Renal pelvis (tissue), 12 donors: ENCODE results near the gene APOF. TPM values are rescaled to one million over a fixed set of nuclear protein-coding genes. Genes with fewer than 3 reads are reported as not detected.
"Not testable (repeated sequence)": the region's sequence is repeated elsewhere in the genome, so short reads cannot be mapped to it uniquely, and the experiment has no call there.

Source experiments
- DNase-seq: peaks from one replicate; pipeline ENCODE4 v3.0.0-alpha.2; 2013
- long read RNA-seq, 16 experiments: transcript quantifications; one replicate each; lab custom pipeline, GENCODE V29; 2026
- polyA plus RNA-seq, 3 donors: library from polyadenylated mRNA; unstranded; fragments of 120-200 nt; gene quantifications; one replicate each; pipeline ENCODE4 v1.2.1, GENCODE V29; 2013; ENCODE audit not compliant: insufficient read length in 3 of 3

APOF gene, protein sequence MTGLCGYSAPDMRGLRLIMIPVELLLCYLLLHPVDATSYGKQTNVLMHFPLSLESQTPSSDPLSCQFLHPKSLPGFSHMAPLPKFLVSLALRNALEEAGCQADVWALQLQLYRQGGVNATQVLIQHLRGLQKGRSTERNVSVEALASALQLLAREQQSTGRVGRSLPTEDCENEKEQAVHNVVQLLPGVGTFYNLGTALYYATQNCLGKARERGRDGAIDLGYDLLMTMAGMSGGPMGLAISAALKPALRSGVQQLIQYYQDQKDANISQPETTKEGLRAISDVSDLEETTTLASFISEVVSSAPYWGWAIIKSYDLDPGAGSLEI
- polyA plus RNA-seq, result under 1 TPM; 0.10 to 0.13 (median 0.11) TPM
- long read RNA-seq, donor 1, result 0 reads
- long read RNA-seq, donor 2, result 0 reads
- long read RNA-seq, donor 3, result 0 reads
- long read RNA-seq, donor 4, result 0 reads
- long read RNA-seq, donor 5, result 0 reads
- long read RNA-seq, donor 6, result 0 reads
- long read RNA-seq, donor 7, result 0 reads
- long read RNA-seq, donor 8, result 0 reads
- long read RNA-seq, donor 9, result 0 reads
- long read RNA-seq, donor 10, result 0 reads
- long read RNA-seq, donor 11, result 0 reads
- long read RNA-seq, donor 12, result 0 reads
- long read RNA-seq, donor 13, result 0 reads
- long read RNA-seq, donor 14, result 0 reads
- long read RNA-seq, donor 15, result 0 reads
- long read RNA-seq, donor 16, result 0 reads

DNA sequence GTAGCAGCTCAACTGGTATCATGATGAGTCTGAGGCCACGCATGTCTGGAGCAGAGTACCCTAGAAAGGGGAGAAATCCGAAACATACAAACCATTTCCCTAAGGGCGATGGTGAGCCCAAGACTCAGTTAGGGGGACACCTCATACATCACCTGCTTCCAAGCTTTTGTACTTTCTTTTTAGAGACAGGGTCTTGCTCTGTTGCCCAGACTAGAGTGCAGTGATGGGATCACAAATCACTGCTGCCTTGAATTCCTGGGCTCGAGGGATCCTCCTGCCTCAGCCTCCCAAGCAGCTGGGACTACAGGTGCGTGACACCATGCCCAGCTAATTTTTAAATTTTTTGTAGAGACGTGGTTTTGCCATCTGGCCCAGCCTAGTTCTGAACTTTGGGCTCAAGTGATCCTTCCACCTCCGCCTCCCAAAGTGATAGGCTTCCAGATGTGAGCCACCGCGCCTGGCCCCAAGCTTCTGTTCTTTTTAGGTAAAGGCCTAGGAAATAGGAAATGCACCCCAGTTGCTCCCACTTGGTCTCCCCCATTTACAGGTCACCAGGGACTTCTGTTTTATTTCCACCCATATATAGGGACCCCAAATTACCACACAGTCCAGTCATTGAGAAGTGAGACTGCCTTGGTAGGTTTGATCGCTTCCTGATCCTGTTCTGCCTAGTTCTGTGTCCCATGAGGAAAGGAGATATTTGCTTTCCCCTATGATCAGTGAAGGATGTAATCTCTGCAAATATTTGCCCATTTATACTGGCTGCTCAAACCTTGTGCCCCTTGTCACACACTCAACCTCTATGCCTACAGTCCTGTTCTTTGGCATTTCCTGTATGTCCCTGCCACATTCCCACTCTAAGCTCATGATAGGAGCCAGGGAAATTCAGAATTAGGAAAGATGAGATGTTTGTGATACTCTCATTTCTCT is at the start of gene APOF:
TSS of gene APOF (minus strand) at position 728 of the 930 bp plus-strand sequence. CDS start at position 616, 112 bp downstream.
- DNase-seq, result no peak

- DNase-seq, result no peak
Observed at GRCh38 chr12:56411781-56412639, 49.4 kb upstream of the APOF start.

- DNase-seq, result no peak
Observed at GRCh38 chr12:56410768-56411167, 48.1 kb upstream of the APOF start.

- DNase-seq, result no peak
Observed at GRCh38 chr12:56408799-56409417, 46.3 kb upstream of the APOF start.

- DNase-seq, result not testable (repeated sequence)
Observed at GRCh38 chr12:56404227-56404626, 41.6 kb upstream of the APOF start.

- not testable (repeated sequence) for DNase-seq
Observed at GRCh38 chr12:56401612-56402011, 39.0 kb upstream of the APOF start.

GRCh38 chr12:56401125-56401524 is 38.5 kb upstream of the APOF start:
- DNase-seq, result not testable (repeated sequence)

- not testable (repeated sequence) for DNase-seq
Observed at GRCh38 chr12:56399466-56399865, 36.8 kb upstream of the APOF start.

- no peak for DNase-seq
Observed at GRCh38 chr12:56398324-56398723, 35.7 kb upstream of the APOF start.

DNA sequence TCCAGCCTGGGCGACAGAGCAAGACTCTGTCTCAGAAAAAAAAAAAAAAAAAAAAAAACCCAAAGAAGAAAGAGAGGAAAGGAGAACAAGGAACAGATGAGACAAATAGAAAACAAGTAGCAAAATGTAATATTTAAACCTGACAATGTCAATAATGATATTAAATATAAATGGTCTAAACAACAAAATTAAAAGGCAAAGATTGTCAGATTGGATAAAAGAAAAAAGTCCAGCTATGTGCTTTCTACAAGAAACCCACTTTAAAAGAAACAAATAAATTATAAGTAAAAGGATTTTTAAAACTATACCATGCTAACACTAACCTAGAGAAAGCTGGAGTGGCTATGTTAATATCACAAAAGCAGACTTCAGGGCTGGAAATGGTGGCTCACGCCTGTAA is 29.7 kb upstream of the APOF start:
- DNase-seq, result no peak

GRCh38 chr12:56391721-56392120 is 29.1 kb upstream of the APOF start:
- no peak for DNase-seq

DNA sequence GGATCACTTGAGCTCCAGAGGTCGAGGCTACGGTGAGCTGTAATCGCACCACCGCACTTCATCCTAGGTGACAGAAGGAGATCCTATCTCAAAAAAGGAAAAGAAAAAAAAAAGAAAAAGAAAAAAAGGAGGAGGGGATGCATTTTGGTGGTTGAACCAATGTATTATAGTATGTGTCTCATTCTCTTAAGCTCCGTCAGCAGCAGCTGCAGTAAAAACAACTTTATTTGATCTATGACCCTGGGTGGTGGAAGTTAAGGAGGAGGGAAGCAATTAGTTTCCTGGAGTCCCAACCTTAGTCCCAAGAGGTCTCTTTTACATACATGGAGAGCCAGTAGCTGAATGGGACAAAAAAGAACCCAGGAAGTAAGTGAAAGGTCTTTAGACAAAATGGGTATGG is 26.8 kb upstream of the APOF start:
- peak; percentile 29 for DNase-seq

DNA sequence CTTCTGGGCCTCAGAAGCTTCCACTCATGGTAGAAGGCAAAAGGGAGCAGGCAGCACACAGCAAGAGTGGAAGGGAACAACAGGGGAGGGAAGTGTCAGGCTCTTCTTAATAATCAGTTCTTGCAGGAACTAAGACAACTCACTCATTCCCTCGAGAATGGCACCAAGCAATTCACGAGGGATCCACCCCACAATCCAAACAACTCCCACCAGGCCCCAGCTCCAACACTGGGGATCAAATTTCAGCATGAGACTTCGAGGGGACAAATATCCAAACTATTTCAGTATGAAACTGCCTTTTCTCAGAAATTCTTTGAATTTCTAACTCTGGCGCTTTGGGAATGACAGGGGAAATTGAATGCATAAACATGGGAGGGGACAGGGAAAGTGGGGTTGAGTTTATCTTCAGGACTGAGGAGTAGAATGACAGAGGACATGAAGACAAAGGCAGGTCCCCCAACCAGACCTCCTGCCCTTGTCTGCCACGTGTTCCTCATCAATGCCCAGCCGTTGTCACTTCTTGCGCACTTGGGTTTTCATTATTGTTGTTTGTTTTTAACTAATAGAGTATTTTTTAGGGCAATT is 24.6 kb upstream of the APOF start:
- peak; percentile 50 for DNase-seq

- DNase-seq, result no peak
Observed at GRCh38 chr12:56385873-56386272, 23.2 kb upstream of the APOF start.

DNA sequence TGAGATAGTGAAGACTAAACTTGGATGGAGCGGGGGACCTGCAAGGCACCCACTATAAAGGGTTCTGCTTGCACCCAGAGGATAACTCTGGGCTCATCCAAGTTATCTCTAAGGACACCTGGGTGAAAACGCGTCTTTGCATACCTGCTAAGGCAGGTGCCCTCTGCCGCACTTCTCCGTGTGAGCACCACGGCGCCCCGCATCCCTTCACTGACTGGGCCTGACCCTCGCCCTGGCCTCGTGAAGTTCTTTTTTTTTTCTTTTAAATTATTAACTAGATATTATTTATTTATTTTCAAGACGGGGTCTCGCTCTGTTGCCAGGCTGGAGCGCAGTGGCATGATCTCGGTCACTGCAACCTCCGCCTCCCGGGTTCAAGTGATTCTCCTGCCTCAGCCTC is 20.0 kb upstream of the APOF start:
- no peak for DNase-seq

DNA sequence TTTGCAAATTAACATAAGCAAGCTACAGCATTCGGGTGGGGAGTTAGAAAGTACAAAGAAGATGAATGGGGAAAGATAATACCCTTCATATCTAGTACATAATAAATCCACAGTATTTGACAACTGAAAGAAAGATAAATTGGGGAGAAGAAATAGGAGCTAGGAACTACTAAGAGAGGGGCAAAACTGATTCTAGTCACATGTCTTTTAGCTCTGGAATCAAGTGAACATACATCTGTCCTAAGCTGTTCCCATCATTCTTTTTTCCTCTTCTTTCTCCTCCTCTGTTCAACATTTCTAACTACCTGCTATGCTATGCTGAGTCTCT is 15.3 kb upstream of the APOF start:
- no peak for DNase-seq

GRCh38 chr12:56377310-56377988 is 14.8 kb upstream of the APOF start:
- no peak for DNase-seq

DNA sequence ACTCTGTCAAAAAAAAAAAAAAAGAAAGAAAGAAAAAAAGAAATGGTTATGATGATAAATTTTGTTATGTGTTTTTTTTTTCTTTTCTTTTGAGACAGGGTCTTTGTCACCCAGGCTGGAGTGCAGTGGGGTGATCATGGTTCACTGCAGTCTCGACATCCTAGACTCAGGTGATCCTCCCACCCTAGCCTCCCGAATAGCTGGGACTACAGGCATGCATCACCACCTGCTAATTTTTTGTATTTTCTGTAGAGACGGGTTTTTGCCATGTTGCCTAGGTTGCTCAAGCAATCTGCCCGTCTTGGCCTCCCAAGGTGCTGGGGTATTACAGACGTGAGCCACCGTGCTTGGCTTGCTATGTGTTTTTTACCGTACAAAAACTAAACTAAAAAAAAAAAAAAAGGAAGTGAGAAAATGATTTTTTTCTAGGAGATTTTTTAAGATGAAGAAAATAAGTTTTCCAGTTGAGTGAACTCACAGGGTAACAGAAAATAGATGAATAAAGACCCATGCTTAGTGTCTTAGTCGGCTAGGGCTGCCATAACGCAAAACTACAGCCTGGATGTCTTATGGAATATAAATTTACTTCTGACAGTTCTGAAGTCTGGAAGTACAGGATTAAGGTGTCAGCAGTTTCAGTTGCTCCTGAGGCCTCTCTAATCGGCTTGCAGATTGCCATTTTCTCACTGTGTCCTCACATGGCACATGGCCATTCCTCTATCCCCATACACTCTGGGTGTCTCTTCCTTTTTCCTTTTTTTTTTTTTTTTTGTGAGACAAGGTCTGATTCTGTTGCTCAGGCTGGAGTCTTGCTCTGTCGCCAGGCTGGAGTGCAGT is 13.2 kb upstream of the APOF start:
- DNase-seq, result no peak
